ENCODE measurements around the gene IL20RA.
"Not testable (repeated sequence)": the region's sequence is repeated elsewhere in the genome, so short reads cannot be mapped to it uniquely, and the experiment has no call there.

IL20RA gene

DNA sequence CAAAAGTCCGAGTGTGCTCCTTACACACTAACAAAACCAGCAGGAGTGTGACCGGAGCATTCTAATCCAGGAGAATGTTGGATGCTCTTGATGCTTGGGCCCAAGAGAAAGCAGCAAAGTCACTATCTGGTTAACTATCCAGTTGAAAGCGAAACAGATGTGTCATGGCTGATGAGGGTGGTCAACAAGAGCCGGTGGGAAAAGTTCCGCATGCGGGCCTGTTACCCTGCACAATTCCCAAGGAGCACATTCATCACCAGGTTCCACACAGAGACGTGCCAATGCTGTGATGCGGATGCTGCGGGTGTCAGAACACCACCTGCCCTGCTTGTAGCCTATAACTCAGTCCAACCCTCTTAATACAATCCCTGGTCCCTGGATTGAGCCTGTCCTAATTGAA is 38.7 kb downstream of the IL20RA start:
- no peak for DNase-seq

DNA sequence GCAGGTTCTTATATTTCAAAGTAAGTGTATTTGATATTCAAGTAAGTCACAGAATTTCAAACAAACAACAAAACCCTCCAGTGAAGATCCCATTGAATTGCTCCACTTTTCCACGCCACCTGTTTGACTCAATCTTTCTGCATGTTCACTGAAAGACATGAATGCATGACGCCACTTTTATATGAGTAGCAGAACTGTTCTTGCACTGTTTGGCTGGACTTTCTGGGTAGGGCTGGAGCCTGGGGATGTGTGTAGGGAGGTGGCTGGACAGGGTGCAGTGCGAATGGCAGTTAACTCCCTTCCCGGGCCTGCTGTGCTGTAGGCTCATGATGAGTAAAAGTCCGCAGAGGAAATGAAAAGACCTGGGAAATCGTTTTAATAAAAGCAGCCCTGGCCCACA is 39.7 kb downstream of the IL20RA start:
- DNase-seq: no peak

DNA sequence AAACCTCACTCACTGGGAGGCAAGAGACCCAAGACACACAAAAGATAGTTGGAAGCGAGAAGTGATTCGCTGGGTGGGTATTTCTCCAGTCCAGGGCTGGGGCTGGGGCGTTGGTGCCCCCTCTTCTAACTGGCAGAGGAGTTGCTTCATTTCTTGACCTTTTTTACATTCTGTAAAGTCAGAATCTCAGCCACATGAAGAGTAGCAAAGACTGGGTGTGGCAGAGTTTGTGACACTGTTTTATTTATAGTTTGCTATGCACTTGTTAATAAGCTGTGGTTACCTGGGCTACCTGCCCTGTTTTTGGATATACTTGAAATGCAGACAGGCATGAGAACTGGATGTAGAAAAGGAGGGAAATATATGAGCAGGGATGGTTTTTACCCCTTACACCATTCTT is 42.3 kb downstream of the IL20RA start:
- DNase-seq: no peak

DNA sequence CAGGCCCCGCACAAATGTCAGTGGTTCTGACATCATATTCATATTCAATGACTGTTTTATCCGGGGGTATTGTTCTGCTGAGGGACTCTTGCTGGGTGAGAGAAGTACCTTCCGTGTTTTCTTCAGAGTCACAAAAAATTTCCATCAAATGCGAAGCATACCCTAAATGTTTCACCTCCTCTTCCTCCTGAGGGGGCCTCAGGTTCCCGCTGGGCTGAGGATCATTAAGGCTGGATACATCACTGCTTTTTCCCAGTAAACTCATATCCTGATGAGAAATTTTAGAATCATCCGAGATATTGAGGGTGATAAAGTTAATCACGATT is 42.8 kb downstream of the IL20RA start:
- no peak for DNase-seq

DNA sequence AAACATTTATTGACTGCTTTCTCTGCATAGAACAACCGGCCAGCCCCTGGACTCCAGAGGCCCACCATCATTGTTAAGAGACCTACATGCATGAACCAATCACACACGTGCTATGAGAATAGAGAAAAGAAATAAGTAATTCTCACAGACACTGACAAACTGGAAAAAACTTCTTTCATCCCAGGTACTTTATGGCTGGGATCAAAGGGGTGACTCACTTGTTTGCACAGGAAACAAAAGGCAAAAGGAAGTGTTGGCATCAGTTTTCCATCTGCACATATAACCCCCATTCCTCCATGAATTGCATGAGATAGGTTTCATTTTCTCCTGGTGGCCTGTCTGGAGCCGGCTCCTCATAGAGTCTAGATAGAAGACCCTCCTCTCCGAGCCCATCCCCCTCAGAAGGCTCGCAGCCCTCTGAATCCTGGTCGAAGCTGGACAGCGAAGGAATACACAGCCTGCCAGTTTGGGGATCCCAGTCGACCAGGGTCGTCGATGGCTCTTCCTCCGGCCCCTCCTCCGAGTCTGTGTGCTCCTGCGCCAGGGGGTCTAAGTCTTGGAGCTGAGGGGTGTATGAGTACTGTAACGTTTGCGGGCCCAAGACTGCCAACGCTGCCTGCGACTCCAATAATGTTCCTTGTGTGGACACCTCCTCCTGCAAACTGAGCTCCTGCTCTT is 43.3 kb downstream of the IL20RA start:
- no peak for DNase-seq

DNA sequence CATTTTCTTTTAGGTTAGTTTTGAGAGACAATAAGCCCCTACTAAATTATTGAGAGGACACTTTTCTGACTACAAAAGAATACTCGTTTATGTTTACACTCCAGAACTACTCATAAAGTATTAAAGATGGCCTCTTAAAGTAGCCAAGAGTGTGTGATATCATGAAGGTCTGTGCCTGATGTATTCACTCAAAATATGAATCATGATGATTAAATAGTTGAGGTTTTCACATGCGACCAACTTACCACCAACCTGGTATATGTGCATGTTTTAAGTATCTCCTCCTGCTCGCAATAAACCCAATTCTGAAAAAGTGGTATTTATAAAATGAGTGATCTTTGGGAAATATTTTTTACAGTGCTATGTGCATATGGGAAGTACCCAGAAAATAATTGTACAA is 43.9 kb downstream of the IL20RA start:
- no peak for DNase-seq

DNA sequence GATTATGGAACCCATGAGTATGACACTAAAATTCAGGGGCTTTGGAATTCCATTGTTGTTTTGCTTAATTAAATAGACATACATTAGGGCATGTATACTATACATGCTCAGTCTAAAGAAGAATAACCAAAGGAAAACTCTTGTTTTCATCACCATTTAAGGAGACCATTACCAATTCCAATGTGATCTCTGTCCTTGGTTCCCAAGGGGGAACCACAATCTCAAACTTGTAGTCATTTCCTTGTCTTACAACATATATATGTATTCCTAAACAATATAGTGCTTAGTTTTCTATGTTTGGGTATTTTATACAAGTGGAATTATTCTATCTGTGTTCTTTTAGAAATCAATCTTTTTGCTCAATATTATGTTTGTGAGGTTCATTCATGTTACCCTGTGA is 49.2 kb downstream of the IL20RA start:
- no peak for DNase-seq

DNA sequence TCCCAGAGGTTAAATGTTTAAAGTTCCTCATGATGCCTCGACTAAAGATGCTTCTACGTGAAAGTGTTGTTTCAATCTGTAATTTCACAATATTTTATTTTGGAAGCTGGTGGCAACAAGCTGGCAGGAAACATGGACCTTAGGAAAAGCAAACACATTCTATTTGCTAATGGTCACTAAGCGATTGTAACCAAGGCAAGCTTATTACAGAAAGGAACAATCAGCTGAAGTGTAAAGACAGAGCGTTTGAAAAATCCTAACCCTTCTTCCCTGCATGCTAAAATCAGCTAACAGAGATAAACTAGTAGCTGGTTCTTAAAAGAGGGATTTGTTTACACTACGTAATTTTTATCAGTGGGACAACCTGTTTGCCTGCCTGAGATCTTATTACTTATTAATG is 50.0 kb downstream of the IL20RA start:
- DNase-seq: no peak

DNA sequence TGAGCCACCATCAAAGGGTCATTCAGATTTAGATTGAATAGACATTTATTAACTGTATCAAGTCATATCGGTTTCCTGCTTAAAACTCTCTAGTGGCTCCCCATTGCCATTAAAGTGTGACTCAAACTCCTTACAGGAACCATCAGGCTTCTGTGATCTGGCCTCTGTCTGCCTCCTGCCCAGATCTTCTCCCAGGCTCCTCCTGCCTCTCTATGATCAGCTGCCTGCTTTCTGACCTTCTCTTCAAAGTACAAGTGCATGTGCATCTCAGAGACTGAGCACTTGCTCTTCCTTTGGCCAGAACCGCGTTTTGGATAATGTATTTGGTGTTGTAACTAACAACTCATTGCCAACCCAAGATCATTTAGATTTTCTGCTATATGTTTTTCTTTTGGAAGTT is 52.7 kb downstream of the IL20RA start:
- no peak for DNase-seq

DNA sequence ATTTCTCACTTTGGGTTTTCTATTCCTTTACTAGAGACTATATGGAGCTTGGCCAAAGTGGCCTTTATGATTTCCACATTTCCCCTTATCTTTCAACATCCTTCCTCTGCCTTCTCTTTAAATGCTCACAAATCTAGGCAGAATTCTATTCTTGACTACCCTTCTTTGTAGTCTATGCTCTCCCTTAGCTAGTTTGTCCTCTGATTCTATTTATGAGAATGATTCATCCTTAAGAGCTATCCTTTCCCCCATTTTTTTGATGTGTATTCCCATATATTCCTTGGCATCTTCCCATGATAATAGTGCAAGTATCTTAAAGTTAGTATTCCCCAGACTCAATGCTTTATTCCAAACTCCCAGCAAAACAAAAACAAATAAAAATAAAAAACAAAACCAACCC is 53.1 kb downstream of the IL20RA start:
- no peak for DNase-seq

DNA sequence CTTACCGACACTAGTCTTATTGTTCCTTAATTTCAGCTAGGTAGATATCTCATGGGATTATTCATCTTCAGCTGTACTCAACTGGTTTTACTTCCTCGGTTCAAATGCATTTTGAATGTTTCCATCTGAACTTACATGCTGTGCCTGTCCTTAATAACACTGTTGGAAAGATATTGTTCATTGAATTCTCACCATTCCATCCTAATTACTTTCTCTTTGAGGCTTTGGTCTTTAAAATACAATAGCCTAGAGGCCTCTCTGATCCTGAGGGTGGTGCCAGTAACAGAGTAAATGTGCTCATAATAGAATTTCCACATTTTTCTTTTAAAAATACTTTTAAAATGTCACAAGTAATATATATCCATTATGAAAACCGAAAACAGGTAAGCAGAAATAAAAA is 54.0 kb downstream of the IL20RA start:
- no peak for DNase-seq

DNA sequence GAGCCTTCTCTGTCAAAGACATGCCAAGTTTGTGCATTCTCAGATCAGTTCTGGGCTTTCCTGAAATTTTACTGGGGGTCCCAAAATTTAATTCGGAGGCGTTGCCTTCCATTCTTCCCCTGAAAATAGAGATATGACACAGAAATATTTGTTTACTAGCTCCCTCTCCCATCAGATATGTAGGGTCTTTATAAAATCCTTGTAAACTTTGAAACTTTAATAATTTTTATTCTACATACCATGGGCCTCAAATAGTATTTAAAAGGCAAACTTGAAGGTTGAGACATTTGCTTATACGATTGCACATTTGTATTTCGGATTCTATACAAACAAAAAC is 54.6 kb downstream of the IL20RA start:
- no peak for DNase-seq

DNA sequence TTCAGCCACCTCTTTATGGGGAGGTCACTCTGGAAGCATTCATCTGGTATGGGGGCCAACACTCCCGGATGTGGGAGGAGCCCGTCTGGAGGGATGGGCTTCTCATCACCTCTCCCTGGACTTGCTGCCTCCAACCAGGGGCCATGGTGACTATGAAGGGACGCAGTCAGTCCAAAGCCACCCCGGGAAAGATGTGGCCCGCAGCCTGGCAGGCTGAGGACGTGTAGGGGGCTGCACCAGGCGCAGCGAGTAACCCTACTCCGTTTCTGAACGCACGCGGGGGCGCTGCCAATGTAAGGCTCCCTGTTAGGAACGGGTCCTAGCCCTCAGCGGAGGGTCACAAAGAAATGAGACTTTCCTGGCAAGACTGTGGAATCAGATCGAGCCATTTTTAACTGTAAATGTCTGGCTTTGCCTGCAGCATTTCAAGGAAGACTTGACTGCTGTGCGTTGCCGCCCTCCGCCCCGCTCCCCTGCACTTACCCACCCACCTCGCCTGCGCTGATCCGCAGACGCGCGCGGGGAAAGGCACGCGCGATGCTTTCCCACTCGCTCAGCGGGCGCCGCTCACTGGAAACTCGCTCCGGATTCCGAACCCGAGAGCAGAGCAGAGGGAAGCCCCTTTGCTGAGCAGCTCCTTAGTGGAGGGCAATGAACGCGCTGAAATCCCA is 55.1 kb downstream of the IL20RA start:
- no peak for DNase-seq

DNA sequence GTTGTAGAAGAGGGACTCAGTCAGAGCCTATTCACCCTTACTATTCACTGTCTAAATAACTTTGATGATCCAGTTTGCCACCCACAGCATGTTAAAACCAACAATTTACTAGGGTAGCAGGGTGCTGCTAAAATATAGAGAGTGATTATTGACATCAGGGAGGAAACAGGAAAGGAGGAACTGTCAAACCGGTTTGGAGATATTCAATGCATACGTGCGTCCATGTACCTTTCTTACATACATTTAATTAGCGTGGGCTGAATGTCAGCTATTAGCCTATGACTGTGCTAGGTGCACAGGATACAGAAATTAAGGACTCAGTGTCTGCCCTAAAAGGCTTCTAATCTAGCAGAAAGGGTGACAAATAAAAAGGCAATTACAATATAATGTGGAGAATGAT is 57.2 kb downstream of the IL20RA start:
- no peak for DNase-seq

DNA sequence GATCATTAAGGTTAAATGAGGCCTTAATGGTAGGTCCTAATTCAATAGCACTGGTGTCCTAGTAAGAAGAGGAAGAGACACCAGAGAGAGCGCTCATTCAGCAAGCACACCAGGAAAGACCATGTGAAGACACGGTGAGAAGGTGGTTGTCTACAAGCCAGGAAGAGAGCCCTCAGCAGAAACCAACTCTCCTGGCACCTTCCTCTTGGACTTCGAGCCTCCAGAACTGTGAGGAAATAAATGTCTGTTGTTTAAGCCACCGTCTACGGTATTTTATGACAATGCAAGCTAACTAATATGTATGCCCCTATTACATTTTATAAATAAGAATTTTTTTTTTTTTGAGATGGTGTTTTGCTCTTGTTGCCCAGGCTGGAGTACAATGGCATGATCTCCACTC is 59.3 kb downstream of the IL20RA start:
- DNase-seq: no peak

DNA sequence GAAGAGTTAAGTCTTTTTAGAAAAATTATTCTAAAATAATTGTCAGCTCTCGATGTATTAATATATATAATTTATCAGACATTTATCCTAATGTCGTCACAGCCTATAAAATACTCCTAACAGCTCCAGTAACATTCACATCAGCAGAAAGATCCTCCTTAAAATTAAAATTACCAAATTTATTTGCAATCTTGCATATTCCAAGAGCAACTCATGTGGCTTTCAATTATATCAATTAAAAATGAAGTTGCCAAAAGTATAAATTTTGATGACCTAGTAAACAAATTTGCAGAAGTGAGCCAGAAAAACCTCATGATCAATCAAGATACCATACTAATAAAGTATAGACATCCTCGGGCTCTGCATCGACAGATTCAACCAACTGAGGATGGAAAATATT is 60.2 kb downstream of the IL20RA start:
- no peak for DNase-seq

DNA sequence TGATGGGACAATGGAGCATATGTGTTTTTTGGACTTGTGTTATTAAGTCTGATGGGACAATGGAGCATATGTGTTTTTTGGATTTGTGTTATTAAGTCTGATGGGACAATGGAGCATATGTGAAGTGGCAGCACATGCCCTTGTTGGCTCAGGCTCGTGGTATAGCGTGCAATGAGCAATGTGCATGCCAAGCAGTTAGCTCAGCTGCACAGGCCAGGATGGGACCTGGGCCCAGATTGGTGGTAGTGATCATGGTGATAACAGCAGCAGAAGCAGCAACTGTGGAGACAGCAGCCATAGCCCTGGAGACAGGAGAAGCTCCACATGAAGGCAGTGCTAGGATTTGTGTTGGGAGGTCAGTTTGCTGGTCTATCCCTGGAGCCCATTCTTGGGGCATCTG is 61.1 kb downstream of the IL20RA start:
- DNase-seq: no peak

DNA sequence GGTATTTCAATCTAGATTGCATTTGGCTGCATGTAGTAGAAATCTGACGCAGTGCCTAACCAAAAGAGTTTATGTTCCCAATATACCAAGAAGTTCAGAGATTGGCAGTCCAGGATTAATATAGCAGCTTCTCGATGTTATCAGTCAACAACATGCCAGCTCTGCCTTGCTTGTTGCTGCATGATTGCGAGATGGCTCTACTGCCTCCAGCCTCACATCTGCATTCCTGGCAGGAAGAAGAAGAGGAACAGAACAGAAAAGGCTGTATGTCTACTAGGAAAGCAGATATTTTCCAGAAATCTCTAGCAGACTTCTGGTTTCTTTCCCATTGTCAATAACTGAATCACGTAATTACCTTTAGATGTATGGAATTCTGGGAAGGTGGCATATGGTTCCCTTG is 61.8 kb downstream of the IL20RA start:
- DNase-seq: no peak

DNA sequence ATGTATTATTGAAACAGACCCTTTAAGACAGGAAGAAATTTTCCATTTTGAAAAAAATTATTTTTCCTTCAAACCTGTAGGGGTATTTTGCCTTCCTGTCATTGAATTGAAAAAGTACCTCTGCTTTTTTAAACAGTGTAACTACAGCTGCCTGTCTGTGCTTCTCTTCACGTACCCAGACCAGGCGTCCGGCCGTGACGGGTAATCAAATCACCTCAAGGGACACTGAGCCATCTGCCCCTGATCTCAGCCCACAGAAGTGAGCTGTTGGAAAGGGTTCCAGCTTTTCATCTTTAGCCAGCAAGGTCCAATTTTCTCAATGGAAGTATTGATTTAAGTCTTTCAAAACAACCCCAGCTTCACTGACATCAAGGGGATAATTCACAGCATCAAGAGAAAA is 64.7 kb downstream of the IL20RA start:
- no peak for DNase-seq

DNA sequence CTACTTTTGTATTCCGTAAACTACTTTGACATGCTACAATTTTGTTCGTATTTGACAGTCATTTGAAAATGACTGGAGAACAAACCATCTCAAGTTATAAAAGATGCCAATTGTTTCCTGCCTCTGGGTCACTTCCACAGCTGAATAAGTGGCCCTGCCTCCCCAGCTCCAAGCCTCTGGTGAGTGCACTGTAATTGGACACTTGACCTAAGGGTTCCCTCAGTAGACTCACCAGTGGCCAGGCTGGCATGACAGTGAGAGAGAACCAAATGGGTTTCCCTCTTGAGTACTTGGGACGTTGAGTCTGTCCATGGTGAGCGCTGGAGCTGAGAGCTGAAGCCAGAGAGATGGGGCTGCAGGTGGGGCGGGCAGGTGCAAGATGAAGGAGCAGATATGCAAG is 65.6 kb downstream of the IL20RA start:
- DNase-seq: no peak

DNA sequence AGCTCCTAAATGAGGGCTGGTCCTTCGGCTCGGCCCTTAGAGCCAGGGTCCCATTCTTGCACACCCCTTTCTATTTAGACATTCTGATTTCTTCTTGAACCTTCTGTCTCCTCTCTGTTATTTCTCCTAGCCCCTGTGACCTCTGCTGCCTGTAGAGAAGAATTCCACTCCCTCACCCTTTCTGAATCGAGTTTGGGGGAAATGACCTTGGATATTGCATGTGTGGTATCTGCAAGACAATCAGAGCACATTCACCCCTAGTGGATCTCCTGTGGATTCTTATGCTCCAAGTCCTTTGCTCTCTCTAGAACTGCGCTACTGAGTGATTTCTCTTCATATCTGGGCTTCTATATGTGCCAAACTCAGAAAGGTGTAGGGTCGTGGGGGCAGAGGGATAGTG is 67.7 kb downstream of the IL20RA start:
- DNase-seq: no peak

DNA sequence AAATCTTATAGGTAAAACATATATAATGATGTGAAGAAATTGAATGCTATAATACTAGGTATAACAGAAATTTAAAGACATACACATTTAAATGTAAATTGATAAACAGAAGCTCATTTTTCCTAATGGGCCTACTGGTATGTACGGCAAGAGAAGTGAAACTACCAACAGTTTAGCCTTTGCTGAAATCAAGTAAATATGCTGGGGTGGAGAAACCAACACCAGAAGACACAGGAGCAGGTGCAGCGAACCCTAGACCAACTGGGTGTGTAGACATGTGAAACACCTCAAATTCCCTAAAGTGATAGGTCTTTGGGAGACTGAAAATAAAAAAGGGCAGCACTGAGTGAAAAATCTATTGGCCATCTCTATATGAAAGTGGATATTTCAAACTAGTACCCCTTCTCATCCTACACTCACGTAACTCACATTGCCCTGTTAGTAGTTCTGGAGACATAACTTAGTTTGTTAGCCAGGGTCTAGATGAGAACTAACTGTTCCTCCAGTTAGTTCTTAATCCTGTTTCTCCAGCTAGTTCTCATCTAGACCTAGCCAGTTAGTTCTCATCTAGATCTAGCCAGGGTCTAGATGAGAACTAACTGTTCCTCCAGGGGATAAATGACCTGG is 69.6 kb downstream of the IL20RA start:
- DNase-seq: no peak

DNA sequence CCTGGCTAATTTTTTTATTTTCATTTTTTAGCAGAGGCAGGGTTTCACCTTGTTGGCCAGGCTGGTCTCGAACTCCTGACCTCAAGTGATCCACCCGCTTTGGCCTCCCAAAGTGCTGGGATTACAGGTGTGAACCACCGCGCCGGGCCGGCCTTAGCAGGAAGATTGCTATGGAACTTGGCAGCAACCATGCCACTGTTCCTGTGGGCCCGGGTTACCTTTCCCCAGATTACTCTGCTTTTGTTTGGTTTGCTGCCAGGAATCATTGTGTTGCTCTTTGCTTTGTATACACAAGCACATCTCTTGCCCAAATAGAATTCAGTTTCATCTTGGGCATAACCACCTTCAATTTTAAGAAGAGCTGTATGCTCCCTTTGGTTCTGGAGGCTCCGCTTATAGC is 71.0 kb downstream of the IL20RA start:
- DNase-seq: not testable (repeated sequence)

DNA sequence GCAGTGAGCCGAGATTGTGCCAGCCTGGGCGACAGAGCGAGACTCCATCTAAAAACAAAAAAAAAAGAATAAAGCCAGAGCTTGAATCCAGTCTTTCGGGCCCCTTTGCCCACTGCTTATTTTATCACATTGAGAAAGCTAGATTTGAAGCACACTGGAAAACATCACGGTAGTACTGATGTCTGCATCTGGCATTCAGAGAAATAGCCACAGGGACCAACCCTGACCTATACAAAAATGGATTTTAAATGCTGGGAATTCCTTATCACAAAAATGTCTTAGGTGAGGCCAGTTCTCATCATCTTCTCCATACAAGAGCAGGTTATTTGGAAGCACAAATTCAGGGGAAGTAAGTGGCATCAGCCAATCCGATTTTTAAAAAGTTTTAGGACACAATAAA is 73.2 kb downstream of the IL20RA start:
- no peak for DNase-seq

DNA sequence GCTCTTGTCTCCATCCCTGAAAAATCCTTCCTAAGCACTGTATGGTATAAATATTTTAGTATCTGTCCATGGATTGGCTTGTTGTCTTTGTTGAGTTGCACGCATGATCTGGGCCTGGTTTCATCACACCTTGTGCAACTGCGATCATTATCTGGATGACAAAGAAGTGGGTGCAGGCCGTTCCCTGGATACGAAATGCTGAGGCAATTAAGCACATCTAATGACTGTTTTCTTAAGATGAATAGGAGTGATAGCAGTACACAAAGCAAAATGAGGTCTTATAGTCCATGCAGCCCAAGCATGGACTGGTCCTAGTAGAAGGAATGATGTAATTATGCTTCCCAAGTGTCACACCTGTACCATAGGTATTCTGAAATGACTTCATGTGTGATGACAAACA is 74.8 kb downstream of the IL20RA start:
- no peak for DNase-seq
